Colon (tissue), 2 donors: ENCODE results near the gene TRPM3.

Experiments used
- FAIRE-seq: peaks from 2 replicates; lab custom pipeline; 2012; peaks lifted over from hg19 to GRCh38; lab: Jason Lieb, UNC
- donor health status: control.
- donor health status: control.

Gene TRPM3

GRCh38 chr9:71097671-71098070, 23.8 kb downstream of the TRPM3 start:
- FAIRE-seq, result no peak

- no peak for FAIRE-seq
These were observed 24.9 kb downstream of the TRPM3 start for GRCh38 chr9:71096421-71097108.

GRCh38 chr9:71094708-71095251, 26.6 kb downstream of the TRPM3 start:
- FAIRE-seq, result no peak

- FAIRE-seq, result no peak
These were observed 30.5 kb downstream of the TRPM3 start for GRCh38 chr9:71090896-71091295.

- FAIRE-seq, result no peak
These were observed 42.0 kb downstream of the TRPM3 start for GRCh38 chr9:71079451-71079850.

GRCh38 chr9:71076096-71076495, 45.3 kb downstream of the TRPM3 start:
- FAIRE-seq, result no peak

GRCh38 chr9:71073494-71073893, 47.9 kb downstream of the TRPM3 start:
- FAIRE-seq, result no peak

- no peak for FAIRE-seq
These were observed 48.8 kb downstream of the TRPM3 start for GRCh38 chr9:71072587-71072986.

GRCh38 chr9:71071633-71072032, 49.8 kb downstream of the TRPM3 start:
- no peak for FAIRE-seq

- FAIRE-seq, result no peak
These were observed 62.8 kb downstream of the TRPM3 start for GRCh38 chr9:71058660-71059059.

- no peak for FAIRE-seq
These were observed 69.1 kb downstream of the TRPM3 start for GRCh38 chr9:71052287-71052686.

- no peak for FAIRE-seq
These were observed 73.1 kb downstream of the TRPM3 start for GRCh38 chr9:71048280-71048679.

GRCh38 chr9:71042448-71042990, 78.9 kb downstream of the TRPM3 start:
- no peak for FAIRE-seq

- FAIRE-seq, result no peak
These were observed 83.9 kb downstream of the TRPM3 start for GRCh38 chr9:71037521-71037920.

- no peak for FAIRE-seq
These were observed 84.9 kb downstream of the TRPM3 start for GRCh38 chr9:71036501-71036900.

GRCh38 chr9:71032779-71033178, 88.6 kb downstream of the TRPM3 start:
- FAIRE-seq, result no peak

- no peak for FAIRE-seq
These were observed 95.7 kb downstream of the TRPM3 start for GRCh38 chr9:71025728-71026127.

- no peak for FAIRE-seq
These were observed 96.2 kb downstream of the TRPM3 start for GRCh38 chr9:71025201-71025600.

GRCh38 chr9:71010258-71010657, 111.2 kb downstream of the TRPM3 start:
- FAIRE-seq, result no peak

GRCh38 chr9:71005456-71005855, 116.0 kb downstream of the TRPM3 start:
- no peak for FAIRE-seq

- FAIRE-seq, result no peak
These were observed 117.2 kb downstream of the TRPM3 start for GRCh38 chr9:71004196-71004595.

- no peak for FAIRE-seq
These were observed 118.1 kb downstream of the TRPM3 start for GRCh38 chr9:71003346-71003745.

GRCh38 chr9:71001780-71002386, 119.5 kb downstream of the TRPM3 start:
- FAIRE-seq, result no peak

GRCh38 chr9:70998962-70999361, 122.5 kb downstream of the TRPM3 start:
- no peak for FAIRE-seq
